ENCODE results near the gene DYSF. TPM values are rescaled to one million over a fixed set of nuclear protein-coding genes. Genes with fewer than 3 reads are reported as not detected.

DYSF gene
- total and polyA plus RNA-seq, 3 donors from 2014 or later, result 6.8 to 10.9 (median 8.9) TPM

GRCh38 chr2:71658771-71659170 lies 205.4 kb downstream of the DYSF start:
- no peaks in the 10 kb centered on the region for H3K36me3 ChIP-seq (ENCODE audit: low read depth, missing control alignments)
- H3K4me3 ChIP-seq, result no peak overlapping the region
- no peaks in the 10 kb centered on the region for H3K27me3 ChIP-seq
- TF ChIP-seq CTCF (IDR thresholded peaks at IDR 0.05) (no peak), POLR2A (IDR thresholded peaks at IDR 0.05) (no peak)
- no peak overlapping the region for H3K27ac ChIP-seq
- H3K4me1 ChIP-seq, result no peaks in the 10 kb centered on the region
- peak; percentile 9 for DNase-seq
- H3K9me3 ChIP-seq, result no peaks in the 10 kb centered on the region
- intact Hi-C loops (cut with DNase I; ENCODE audit: low total_unique reads), result no loop called here
- 95 to 97% methylated on average over 3 of the region's 3 CpGs for WGBS, 2 donors

- Histone ChIP-seq H3K36me3 (ENCODE audit: low read depth, missing control alignments) (no peaks in the 10 kb centered on the region), H3K4me3 (no peak overlapping the region), H3K27ac (no peak overlapping the region), H3K4me1 (no peaks in the 10 kb centered on the region), H3K27me3 (no peaks in the 10 kb centered on the region), H3K9me3 (no peaks in the 10 kb centered on the region)
- intact Hi-C loops (cut with DNase I; ENCODE audit: low total_unique reads), result no loop called here
- WGBS, 2 donors, result 73 to 79% methylated on average over 3 to 5 of the region's 5 CpGs
- TF ChIP-seq CTCF (IDR thresholded peaks at IDR 0.05) (no peak), POLR2A (IDR thresholded peaks at IDR 0.05) (no peak)
- no peak for DNase-seq
These were observed 206.6 kb downstream of the DYSF start for GRCh38 chr2:71659868-71660518.

GRCh38 chr2:71661782-71662181 lies 208.4 kb downstream of the DYSF start:
- DNase-seq, result peak; percentile 5
- Histone ChIP-seq H3K4me1 (no peaks in the 10 kb centered on the region), H3K27ac (no peak overlapping the region), H3K27me3 (no peaks in the 10 kb centered on the region), H3K4me3 (no peak overlapping the region), H3K9me3 (no peaks in the 10 kb centered on the region), H3K36me3 (ENCODE audit: low read depth, missing control alignments) (no peaks in the 10 kb centered on the region)
- intact Hi-C loops (cut with DNase I; ENCODE audit: low total_unique reads), result no loop called here
- TF ChIP-seq CTCF (IDR thresholded peaks at IDR 0.05) (no peak), POLR2A (IDR thresholded peaks at IDR 0.05) (no peak)
- WGBS, 2 donors, result 64 to 83% methylated on average over 2 to 3 of the region's 3 CpGs

- no peaks in the 10 kb centered on the region for H3K4me1 ChIP-seq
- intact Hi-C loops (cut with DNase I; ENCODE audit: low total_unique reads), result no loop called here
- no peaks in the 10 kb centered on the region for H3K36me3 ChIP-seq (ENCODE audit: low read depth, missing control alignments)
- H3K27ac ChIP-seq, result no peak overlapping the region
- no peaks in the 10 kb centered on the region for H3K9me3 ChIP-seq
- WGBS, 2 donors, result 89% methylated on average over 5 to 18 of the region's 18 CpGs
- no peak overlapping the region for H3K4me3 ChIP-seq
- DNase-seq, result no peak
- no peaks in the 10 kb centered on the region for H3K27me3 ChIP-seq
- no peak for TF ChIP-seq POLR2A (IDR thresholded peaks at IDR 0.05)
- no peak for TF ChIP-seq CTCF (IDR thresholded peaks at IDR 0.05)
These were observed 209.5 kb downstream of the DYSF start for GRCh38 chr2:71662665-71663394.
